ENCODE results near the gene PPP2R2B.

Gene PPP2R2B

DNA sequence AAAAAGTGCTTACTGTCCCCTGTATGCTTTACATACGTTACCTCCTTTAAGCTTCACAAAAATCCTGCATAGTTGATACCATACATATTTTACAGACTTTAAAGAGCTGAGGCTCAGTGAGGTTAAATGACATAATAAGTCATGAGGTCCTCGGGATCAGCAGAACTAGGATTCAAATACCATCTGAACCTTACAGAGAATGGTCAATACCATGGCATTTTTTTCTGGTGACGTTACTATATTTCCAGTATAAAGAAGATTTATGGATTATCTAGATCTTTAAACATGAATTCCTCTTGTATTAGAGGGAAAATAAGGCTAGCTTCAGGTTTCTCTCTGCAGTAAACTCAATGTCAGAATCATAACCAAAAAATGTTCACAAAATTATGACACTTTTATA lies 208.9 kb downstream of the PPP2R2B start:
- TF ChIP-seq, protein P1, sequence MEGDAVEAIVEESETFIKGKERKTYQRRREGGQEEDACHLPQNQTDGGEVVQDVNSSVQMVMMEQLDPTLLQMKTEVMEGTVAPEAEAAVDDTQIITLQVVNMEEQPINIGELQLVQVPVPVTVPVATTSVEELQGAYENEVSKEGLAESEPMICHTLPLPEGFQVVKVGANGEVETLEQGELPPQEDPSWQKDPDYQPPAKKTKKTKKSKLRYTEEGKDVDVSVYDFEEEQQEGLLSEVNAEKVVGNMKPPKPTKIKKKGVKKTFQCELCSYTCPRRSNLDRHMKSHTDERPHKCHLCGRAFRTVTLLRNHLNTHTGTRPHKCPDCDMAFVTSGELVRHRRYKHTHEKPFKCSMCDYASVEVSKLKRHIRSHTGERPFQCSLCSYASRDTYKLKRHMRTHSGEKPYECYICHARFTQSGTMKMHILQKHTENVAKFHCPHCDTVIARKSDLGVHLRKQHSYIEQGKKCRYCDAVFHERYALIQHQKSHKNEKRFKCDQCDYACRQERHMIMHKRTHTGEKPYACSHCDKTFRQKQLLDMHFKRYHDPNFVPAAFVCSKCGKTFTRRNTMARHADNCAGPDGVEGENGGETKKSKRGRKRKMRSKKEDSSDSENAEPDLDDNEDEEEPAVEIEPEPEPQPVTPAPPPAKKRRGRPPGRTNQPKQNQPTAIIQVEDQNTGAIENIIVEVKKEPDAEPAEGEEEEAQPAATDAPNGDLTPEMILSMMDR (IDR thresholded peaks at IDR 0.05; ENCODE audit: insufficient read depth, missing control alignments), result no peak
- FAIRE-seq (peak; percentile 48), DNase-seq (ENCODE audit: insufficient read length, low spot score) (no peak)

DNA sequence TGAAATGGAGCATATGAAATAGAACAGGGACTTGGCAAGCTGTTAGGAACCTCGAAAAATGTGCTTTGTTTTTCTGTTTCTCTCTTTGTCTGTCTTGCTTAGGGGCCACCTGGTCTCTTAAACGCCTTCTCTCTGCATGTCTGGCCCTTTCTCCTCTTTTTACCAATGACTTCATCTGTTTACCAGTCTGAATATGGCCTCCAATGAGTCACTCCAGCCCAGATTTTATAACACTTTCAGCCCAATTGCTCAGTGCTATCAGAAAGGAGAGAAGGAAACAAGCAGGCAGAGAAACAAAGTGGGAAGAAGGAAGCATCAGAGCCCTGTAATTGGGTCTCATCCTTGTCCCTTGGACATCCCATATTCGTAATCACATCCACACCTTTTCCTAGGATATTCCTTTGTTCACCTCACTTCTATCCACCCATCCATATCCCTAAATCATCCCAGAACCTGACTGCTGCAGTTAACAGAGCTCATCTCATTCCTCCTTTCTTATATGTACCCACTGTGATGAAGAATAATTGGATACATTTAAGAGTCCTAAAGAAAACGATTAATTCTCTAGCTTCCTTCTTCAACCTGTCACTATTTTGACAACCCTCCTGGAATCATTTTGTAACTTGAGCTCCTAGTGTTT lies 210.8 kb downstream of the PPP2R2B start:
- DNase-seq (ENCODE audit: insufficient read length, low spot score), result no peak
- TF ChIP-seq, protein P1 (IDR thresholded peaks at IDR 0.05; ENCODE audit: insufficient read depth, missing control alignments), result no peak
- no peak for FAIRE-seq

GRCh38 chr5:146662229-146662628 lies 216.3 kb downstream of the PPP2R2B start:
- DNase-seq (ENCODE audit: insufficient read length, low spot score) (no peak), FAIRE-seq (no peak)
- TF ChIP-seq, protein P1 (IDR thresholded peaks at IDR 0.05; ENCODE audit: insufficient read depth, missing control alignments), result peak; percentile 9

DNA sequence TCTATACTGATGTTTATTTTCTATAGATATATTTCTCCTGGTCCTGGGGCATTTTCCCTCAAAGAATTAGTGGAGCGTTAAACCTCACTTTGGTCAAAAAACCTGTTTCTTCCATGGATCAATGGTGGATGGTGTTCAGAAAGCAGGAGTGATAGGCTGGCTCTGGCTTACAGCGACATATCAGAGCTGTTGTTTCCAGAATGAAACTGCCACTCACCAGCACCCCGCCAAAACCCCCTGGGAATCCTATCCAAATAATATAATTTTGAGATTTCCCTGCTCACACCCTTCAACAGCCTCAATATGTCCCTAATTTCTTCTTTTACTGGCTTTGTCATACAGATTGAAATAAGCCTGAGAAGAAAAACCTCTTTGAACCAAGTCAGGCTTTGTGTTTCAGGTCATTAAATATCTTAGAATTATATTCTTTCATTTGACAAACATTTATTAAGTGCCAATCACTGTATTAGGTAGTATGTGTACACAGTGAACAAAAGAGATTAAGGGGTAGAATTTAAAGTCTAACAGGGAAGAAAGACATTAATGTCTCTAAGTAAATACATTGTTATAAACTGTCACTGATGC lies 218.1 kb downstream of the PPP2R2B start:
- TF ChIP-seq, protein P1 (IDR thresholded peaks at IDR 0.05; ENCODE audit: insufficient read depth, missing control alignments), result no peak
- DNase-seq (ENCODE audit: insufficient read length, low spot score), result no peak
- no peak for FAIRE-seq

GRCh38 chr5:146659961-146660360 lies 218.6 kb downstream of the PPP2R2B start:
- TF ChIP-seq, protein P1 (IDR thresholded peaks at IDR 0.05; ENCODE audit: insufficient read depth, missing control alignments), result no peak

GRCh38 chr5:146656703-146657102 lies 221.9 kb downstream of the PPP2R2B start:
- TF ChIP-seq, protein P1 (IDR thresholded peaks at IDR 0.05; ENCODE audit: insufficient read depth, missing control alignments), result no peak
- FAIRE-seq, result no peak
- DNase-seq (ENCODE audit: insufficient read length, low spot score), result no peak

More at GRCh38 chr5:146659961-146660360, 218.6 kb downstream of the PPP2R2B start:
- DNase-seq (ENCODE audit: insufficient read length, low spot score) (no peak), FAIRE-seq (no peak)

- FAIRE-seq (no peak), DNase-seq (ENCODE audit: insufficient read length, low spot score) (no peak)
- TF ChIP-seq, protein P1 (IDR thresholded peaks at IDR 0.05; ENCODE audit: insufficient read depth, missing control alignments), result no peak
Measured at GRCh38 chr5:146653560-146653959, 225.0 kb downstream of the PPP2R2B start.
